T-helper 2 cell treated with Interferon-gamma antibody and Interleukin-4, amounts not matched to agents 100 ng/mL and 5 ng/mL, for 36 hours (primary cell): ENCODE results near the gene LCE2B. TPM values are rescaled to one million over a fixed set of nuclear protein-coding genes. Genes with fewer than 3 reads are reported as not detected.

Experiments used
- intact Hi-C: fragments of 100-400 bp; cut with micrococcal nuclease; formaldehyde crosslinking; loops from one replicate; pipeline ENCODE4 v1.15.1; 2023
- total RNA-seq: library from RNA; stranded (reverse); gene quantifications from 2 replicates; pipeline ENCODE4 v1.2.3, GENCODE V29; 2022

The LCE2B gene
- total RNA-seq, 1 donor from 2014 or later = not detected

DNA sequence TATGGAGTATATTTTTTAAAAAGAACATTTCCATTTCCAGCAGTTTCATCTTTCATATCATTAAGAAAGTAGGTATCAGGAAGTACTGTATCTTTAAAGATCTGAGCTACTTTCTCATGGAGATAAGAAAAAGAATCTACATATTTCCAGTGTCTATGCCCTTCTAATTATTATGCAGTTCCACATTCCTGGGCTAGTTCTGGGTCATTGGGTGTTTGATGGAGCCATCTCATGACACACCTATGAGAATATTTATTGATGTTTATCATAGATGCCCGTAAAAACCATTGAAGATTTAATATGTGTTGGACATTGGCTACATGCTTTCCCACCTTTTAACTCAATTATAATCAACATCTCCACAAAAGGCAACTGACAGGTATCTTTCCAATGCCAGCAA is 43.1 kb downstream of the LCE2B start:
- intact Hi-C loops = no loop called here

DNA sequence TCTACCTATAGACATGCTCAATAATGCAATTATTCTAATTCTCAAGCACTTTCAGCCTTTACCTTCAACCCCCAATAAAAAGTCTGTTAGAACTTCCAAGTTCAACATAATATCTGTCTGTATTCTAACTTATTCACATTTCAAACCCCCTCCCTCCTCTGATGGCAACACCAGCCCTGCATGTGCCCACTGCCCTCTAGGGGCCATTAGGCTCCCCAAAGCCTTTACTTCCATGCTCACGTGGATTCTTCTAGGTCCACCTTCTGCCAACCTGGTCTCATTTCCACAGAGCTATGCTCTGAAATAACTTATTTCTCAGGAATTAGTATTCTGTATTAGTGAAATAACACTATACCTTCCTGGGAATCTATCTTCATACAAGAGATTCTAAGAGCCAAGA is 49.7 kb downstream of the LCE2B start:
- intact Hi-C loops = no loop called here

Other genes starting within 250 kb of the LCE2B start
- gene LCE5A, start 175.3 kb upstream of the LCE2B start, total RNA-seq = not detected in 2 replicates
- not detected in 2 replicates for gene CRCT1, start 171.6 kb upstream of the LCE2B start, total RNA-seq
- gene LCE3E, start 119.3 kb upstream of the LCE2B start, total RNA-seq = not detected in 2 replicates
- gene LCE3D, start 105.6 kb upstream of the LCE2B start, total RNA-seq = not detected in 2 replicates
- not detected in 2 replicates for gene LCE3C, start 85.9 kb upstream of the LCE2B start, total RNA-seq
- not detected in 2 replicates for gene LCE3B, start 72.3 kb upstream of the LCE2B start, total RNA-seq
- not detected in 2 replicates for gene LCE3A, start 63.0 kb upstream of the LCE2B start, total RNA-seq
- not detected in 2 replicates for gene LCE2D, start 22.7 kb upstream of the LCE2B start, total RNA-seq
- not detected in 2 replicates for gene LCE2C, start 10.8 kb upstream of the LCE2B start, total RNA-seq
- not detected in 2 replicates for gene LCE2A, start 12.2 kb downstream of the LCE2B start, total RNA-seq
- gene LCE4A, start 22.0 kb downstream of the LCE2B start, total RNA-seq = not detected in 2 replicates
- not detected in 2 replicates for gene KPRP, start 71.9 kb downstream of the LCE2B start, total RNA-seq
- not detected in 2 replicates for gene LCE1F, start 89.0 kb downstream of the LCE2B start, total RNA-seq
- not detected in 2 replicates for gene LCE1E, start 100.1 kb downstream of the LCE2B start, total RNA-seq
- not detected in 2 replicates for gene LCE1D, start 110.6 kb downstream of the LCE2B start, total RNA-seq
- not detected in 2 replicates for gene LCE1C, start 120.5 kb downstream of the LCE2B start, total RNA-seq
- not detected in 2 replicates for gene LCE1B, start 125.8 kb downstream of the LCE2B start, total RNA-seq
- not detected in 2 replicates for gene LCE1A, start 141.3 kb downstream of the LCE2B start, total RNA-seq
- gene LCE6A, start 156.7 kb downstream of the LCE2B start, total RNA-seq = not detected in 2 replicates
- not detected in 2 replicates for gene LCE7A, start 173.9 kb downstream of the LCE2B start, total RNA-seq
- not detected in 2 replicates for gene SMCP, start 192.2 kb downstream of the LCE2B start, total RNA-seq
- not detected in 2 replicates for gene IVL, start 222.4 kb downstream of the LCE2B start, total RNA-seq